ENCODE data around the gene OSBPL5. TPM values are rescaled to one million over a fixed set of nuclear protein-coding genes. Genes with fewer than 3 reads are reported as not detected.

Gene OSBPL5
- total RNA-seq, 4 donors from 2014 or later, result 43.4 to 75.2 (median 56.8) TPM

DNA sequence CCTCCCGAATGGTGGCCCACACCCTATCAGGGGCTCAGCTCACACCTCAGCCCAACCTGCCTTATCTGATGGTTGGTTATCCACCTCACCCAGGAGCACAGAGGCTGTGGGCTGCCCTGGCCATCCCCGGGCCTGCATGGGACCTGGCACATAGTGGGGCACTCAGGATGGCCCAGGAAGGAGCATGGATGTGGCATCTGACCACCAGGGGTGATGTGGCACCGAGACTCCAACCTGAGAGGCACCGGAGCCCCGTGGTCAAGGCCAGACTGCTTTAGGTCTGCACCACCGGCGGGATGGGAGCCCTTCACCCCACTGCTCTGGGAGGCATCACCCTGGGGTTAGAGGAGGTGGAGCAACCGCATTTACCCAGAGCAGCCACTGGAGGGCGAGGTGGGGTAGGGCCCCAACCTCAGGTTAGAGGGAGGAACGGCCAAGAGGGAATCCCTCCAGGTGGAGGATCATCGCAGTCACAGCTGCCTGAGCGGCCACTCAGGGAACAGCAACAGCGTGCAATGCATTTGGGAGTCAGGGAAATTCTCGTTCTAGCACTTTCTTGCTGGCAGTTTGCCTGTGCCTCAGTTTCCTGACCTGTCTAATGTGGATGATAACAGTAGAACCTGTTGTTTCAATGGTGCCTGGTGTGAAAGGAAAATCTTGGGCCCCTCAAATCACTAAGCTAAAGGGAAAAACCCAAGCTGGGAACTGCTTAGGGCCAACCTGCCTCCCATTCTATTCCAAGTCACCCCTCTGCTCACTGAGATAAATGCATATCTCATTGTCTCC is 55.0 kb downstream of the OSBPL5 start:
- TF ChIP-seq POLR2A (IDR thresholded peaks at IDR 0.05), result no peak
- TF ChIP-seq, protein P1, sequence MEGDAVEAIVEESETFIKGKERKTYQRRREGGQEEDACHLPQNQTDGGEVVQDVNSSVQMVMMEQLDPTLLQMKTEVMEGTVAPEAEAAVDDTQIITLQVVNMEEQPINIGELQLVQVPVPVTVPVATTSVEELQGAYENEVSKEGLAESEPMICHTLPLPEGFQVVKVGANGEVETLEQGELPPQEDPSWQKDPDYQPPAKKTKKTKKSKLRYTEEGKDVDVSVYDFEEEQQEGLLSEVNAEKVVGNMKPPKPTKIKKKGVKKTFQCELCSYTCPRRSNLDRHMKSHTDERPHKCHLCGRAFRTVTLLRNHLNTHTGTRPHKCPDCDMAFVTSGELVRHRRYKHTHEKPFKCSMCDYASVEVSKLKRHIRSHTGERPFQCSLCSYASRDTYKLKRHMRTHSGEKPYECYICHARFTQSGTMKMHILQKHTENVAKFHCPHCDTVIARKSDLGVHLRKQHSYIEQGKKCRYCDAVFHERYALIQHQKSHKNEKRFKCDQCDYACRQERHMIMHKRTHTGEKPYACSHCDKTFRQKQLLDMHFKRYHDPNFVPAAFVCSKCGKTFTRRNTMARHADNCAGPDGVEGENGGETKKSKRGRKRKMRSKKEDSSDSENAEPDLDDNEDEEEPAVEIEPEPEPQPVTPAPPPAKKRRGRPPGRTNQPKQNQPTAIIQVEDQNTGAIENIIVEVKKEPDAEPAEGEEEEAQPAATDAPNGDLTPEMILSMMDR (IDR thresholded peaks at IDR 0.05), result peak; percentile 52 to 66
- Histone ChIP-seq H3K27me3 (no peaks in the 10 kb centered on the region), H3K4me1 (peaks cover 12% of the 10 kb centered on the region), H3K4me3 (no peak overlapping the region), H3K36me3 (peaks cover 44% of the 10 kb centered on the region), H3K9me3 (no peaks in the 10 kb centered on the region), H3K27ac (no peak overlapping the region)
- 72% methylated on average over 10 of the region's 14 CpGs for WGBS
- peak; percentile 67 to 75 for DNase-seq (ENCODE audit: low spot score in 2 of 2)

- H3K27me3 ChIP-seq, result no peaks in the 10 kb centered on the region
- H3K4me3 ChIP-seq, result no peak overlapping the region
- H3K9me3 ChIP-seq, result no peaks in the 10 kb centered on the region
- no peak overlapping the region for H3K27ac ChIP-seq
- peaks cover 47% of the 10 kb centered on the region for H3K36me3 ChIP-seq
- H3K4me1 ChIP-seq, result peaks cover 12% of the 10 kb centered on the region
- TF ChIP-seq POLR2A (IDR thresholded peaks at IDR 0.05) (no peak), POLR2AphosphoS5 (IDR thresholded peaks at IDR 0.05) (no peak), EP300 (IDR thresholded peaks at IDR 0.05) (no peak)
- TF ChIP-seq, protein P1 (IDR thresholded peaks at IDR 0.05), result no peak
- peak; percentile 34 to 46 for DNase-seq (ENCODE audit: low spot score in 2 of 2)
- 97% methylated on average over 7 of the region's 7 CpGs for WGBS
Observed at GRCh38 chr11:3109434-3109833, 55.7 kb downstream of the OSBPL5 start.

GRCh38 chr11:3108183-3108721 is 56.9 kb downstream of the OSBPL5 start:
- H3K27ac ChIP-seq, result no peak overlapping the region
- WGBS, result no CpG with 5 or more reads among the region's 11 CpGs
- peaks cover 54% of the 10 kb centered on the region for H3K36me3 ChIP-seq
- DNase-seq (ENCODE audit: low spot score in 2 of 2), result peak; percentile 45 to 68
- H3K9me3 ChIP-seq, result no peaks in the 10 kb centered on the region
- H3K4me1 ChIP-seq, result peaks cover 10% of the 10 kb centered on the region
- TF ChIP-seq POLR2AphosphoS5 (IDR thresholded peaks at IDR 0.05), result no peak
- no peak for TF ChIP-seq EP300 (IDR thresholded peaks at IDR 0.05)
- TF ChIP-seq POLR2A (IDR thresholded peaks at IDR 0.05), result no peak
- TF ChIP-seq, protein P1 (IDR thresholded peaks at IDR 0.05), result no peak
- no peaks in the 10 kb centered on the region for H3K27me3 ChIP-seq
- H3K4me3 ChIP-seq, result no peak overlapping the region

DNA sequence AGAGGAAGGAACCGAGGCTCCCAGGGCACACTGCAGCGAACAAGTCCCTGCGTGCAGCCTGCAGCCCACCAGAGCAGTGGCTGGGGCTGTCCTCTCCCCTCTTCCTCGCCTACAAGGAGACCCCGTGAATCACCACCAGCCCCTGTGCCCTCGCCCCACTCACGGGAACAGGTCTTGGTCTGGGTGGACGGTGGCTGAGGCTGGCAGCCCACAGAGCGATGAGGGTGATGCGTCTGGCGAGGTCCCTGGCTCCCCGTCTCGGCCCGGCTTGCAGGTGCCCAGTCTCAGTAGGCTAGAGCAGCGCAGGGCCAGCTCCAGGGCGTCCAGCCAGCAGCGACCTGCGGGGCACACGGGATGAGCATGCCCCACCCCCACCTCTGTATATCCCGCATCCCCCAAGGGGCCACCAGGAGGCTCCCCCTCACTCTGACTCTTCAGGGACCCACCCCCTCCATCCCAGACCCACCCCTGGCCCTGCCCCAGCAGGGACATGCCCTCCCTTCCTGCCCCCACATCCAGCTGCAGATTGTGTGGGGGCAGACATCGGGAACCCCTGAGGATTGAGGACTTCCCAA is 57.4 kb downstream of the OSBPL5 start:
- H3K27ac ChIP-seq, result no peak overlapping the region
- H3K9me3 ChIP-seq, result no peaks in the 10 kb centered on the region
- peaks cover 6% of the 10 kb centered on the region for H3K4me1 ChIP-seq
- peaks cover 55% of the 10 kb centered on the region for H3K36me3 ChIP-seq
- WGBS, result 93% methylated on average over 3 of the region's 21 CpGs
- no peak overlapping the region for H3K4me3 ChIP-seq
- peak; percentile 64 to 78 for DNase-seq (ENCODE audit: low spot score in 2 of 2)
- TF ChIP-seq POLR2A (IDR thresholded peaks at IDR 0.05) (no peak), POLR2AphosphoS5 (IDR thresholded peaks at IDR 0.05) (no peak), EP300 (IDR thresholded peaks at IDR 0.05) (no peak)
- TF ChIP-seq, protein P1 (IDR thresholded peaks at IDR 0.05), result no peak
- H3K27me3 ChIP-seq, result no peaks in the 10 kb centered on the region
